Hematopoietic multipotent progenitor cell treated with erythropoietin and hydrocortisone succinate and interleukin-3 and kit ligand, for 8 days (in vitro differentiated cells): ENCODE data around the gene UGT2B28.
A peak's percentile ranks its signal among the peaks of the same experiment; 100 is the strongest.
"Not testable (repeated sequence)": the region's sequence is repeated elsewhere in the genome, so short reads cannot be mapped to it uniquely, and the experiment has no call there.

Experiments
- DNase-seq: peaks from one replicate; pipeline ENCODE4 v3.0.0-alpha.2; 2015

UGT2B28 gene

GRCh38 chr4:69280081-69280480 is at the start of gene UGT2B28:
Gene UGT2B28 (plus strand): TSS chr4:69280475. CDS start chr4:69280501, 26 bp downstream.
- not testable (repeated sequence) for DNase-seq

DNA sequence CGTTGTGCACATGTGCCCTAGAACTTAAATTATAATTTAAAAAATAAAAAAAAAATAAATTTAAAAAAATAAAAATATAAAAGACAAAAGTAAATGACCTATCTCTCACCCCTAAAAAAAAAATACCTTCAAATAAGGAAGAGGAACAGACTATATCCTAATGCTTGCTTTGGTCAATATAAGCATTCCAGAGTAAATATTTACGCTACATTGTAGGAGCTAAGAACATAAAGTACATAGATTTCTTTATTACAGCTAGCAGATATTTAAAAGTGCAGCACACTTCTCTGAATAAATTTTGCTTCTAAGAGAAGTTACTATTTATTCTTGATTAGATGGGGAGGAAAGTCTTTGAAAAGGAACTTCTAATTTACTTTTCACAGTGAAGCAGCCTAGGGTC is 41.2 kb upstream of the UGT2B28 start:
- no peak for DNase-seq

- peak; percentile 90 for DNase-seq
Observed at GRCh38 chr4:69239557-69240168, 40.6 kb upstream of the UGT2B28 start.

- DNase-seq = not testable (repeated sequence)
Observed at GRCh38 chr4:69240787-69241186, 39.5 kb upstream of the UGT2B28 start.

DNA sequence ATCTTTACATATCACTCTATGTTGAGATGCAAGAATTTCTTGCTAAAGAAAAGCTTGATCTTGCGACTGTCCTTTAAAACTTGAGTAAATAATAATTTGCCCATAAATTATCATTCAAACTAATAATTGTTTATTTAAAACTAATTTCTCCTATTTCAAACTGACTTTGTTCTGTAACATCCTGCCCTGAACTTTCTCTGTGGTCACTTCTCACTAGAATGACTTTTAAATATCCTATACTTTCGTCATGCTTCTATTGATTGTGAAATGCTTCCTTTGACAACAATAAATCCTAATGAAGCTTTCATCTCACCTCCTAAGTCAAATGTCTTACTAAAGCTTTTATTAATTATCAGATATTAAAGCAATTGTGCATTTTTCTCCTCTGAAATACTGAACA is 38.5 kb upstream of the UGT2B28 start:
- not testable (repeated sequence) for DNase-seq

DNA sequence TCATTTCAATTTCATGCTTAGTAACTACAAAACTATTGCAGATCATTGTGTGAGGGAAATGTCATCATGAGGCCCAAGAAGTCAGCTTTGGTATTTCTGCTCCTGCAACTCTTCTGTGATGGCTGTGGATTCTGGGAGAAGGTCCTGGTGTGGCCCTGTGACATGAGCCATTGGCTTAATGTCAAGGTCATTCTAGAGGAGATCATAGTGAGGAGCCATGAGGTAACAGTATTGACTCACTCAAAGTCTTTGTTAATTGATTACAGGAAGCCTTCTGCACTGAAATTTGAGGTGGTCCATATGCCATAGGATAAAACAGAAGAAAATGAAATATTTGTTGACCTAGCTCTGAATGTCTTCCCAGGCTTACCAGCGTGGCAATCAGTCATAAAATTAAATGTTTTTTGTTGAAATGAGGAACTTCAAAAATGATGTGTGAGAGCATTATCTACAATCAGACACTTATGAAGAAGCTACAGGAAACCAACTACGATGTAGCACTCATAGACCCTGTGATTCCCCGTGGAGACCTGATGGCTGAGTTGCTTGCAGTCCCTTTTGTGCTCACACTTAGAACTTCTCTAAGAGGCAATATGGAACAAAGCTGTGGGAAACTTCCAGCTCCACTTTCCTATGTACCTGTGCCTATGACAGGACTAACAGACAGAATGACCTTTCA is 37.6 kb upstream of the UGT2B28 start:
- not testable (repeated sequence) for DNase-seq

DNA sequence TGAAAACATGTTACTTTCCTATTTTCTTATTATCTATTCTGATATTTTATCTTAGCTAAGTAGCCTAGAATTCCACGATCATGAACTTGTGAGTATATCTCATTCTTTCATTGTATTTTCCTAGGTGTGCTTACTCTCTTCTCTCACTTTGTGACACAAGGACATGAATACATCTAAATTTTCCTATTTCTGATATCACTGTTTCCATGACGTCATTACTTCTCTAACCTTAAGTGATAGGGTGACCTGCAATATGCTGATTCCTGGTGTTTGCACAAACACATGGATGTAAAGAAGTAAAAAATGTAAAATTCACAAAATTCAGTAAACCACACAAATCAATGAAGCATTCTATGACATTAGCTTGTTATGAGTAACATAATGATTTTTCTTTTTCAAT is 29.4 kb upstream of the UGT2B28 start:
- DNase-seq = not testable (repeated sequence)

- DNase-seq = not testable (repeated sequence)
Observed at GRCh38 chr4:69253147-69253772, 27.0 kb upstream of the UGT2B28 start.

- DNase-seq = not testable (repeated sequence)
Observed at GRCh38 chr4:69268612-69269011, 11.7 kb upstream of the UGT2B28 start.

DNA sequence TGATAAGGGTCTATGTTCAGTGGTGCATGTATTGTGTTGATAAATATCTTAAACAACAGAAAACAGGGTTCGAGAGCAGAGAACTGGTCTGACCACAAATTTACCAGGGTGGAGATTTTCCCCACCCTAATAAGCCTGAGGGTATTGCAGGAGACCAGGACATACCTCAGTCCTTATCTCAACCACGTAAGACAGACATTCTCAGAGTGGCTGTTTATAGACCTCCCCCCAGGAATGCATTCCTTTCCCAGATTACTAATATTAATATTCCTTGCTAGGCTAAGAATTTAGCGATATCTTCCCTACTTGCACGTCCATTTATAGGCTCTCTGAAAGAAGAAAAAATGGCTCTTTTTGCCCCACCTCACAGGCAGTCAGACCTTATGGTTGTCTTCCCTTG is 16.1 kb downstream of the UGT2B28 start:
- DNase-seq = not testable (repeated sequence)

- DNase-seq = peak; percentile 71
Observed at GRCh38 chr4:69308426-69309033, 28.3 kb downstream of the UGT2B28 start.

GRCh38 chr4:69309549-69310076 is 29.3 kb downstream of the UGT2B28 start:
- peak; percentile 92 for DNase-seq

GRCh38 chr4:69310262-69310661 is 30.0 kb downstream of the UGT2B28 start:
- DNase-seq = not testable (repeated sequence)

- peak; percentile 66 for DNase-seq
Observed at GRCh38 chr4:69317669-69318298, 37.5 kb downstream of the UGT2B28 start.

DNA sequence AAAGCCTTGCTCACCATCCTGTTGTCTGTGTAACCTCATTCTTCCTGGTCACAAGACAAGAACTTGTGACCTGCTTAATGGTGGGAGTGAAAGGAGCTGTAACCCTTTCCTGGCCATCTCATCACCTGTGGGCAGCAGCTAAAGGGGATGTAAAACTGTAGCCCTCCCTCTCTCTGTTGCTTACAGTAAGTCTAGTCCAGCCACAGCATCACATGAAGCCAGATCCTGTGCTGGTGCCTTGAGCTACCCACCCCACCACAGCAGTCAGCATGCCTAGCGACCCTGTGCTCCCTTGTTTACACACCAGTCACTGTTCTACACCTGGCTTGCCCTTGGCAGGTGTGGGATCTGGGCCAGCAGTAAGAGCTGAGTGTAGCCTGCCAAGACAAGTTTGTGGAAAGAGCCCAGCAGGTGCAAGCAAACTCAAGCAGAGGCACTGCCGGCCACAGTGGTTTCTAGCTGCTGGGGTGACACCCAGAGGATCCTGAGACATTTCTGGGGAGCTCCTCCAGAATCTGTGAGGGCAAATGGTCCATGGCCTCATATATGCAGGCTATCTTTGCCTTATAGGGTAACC is 41.0 kb downstream of the UGT2B28 start:
- DNase-seq = no peak

- DNase-seq = peak; percentile 88
Observed at GRCh38 chr4:69322055-69322454, 41.8 kb downstream of the UGT2B28 start.

- DNase-seq = peak; percentile 25
Observed at GRCh38 chr4:69323284-69323683, 43.0 kb downstream of the UGT2B28 start.

GRCh38 chr4:69330345-69331047 is 50.2 kb downstream of the UGT2B28 start:
- DNase-seq = no peak

GRCh38 chr4:69331304-69331703 is 51.0 kb downstream of the UGT2B28 start:
- DNase-seq = not testable (repeated sequence)

DNA sequence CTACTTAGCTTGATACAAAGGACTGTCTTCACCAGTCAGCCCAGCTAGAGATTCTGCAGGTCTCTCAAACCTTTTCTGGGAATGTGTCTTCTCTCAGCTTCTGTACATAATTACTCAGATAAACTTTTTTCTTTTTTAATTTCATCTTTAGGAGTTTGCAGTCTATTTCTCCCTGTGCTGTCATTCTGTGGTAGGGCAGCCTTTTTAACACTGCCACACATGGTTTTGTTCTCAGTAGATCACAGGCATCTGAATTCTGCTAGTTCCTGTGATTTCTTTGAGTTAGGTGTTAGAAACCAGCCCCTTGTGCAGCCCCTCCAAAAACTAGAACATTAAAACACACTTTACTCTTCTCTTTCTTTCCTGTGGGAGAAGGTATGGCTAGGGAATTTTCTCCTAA is 55.2 kb downstream of the UGT2B28 start:
- peak; percentile 56 for DNase-seq

DNA sequence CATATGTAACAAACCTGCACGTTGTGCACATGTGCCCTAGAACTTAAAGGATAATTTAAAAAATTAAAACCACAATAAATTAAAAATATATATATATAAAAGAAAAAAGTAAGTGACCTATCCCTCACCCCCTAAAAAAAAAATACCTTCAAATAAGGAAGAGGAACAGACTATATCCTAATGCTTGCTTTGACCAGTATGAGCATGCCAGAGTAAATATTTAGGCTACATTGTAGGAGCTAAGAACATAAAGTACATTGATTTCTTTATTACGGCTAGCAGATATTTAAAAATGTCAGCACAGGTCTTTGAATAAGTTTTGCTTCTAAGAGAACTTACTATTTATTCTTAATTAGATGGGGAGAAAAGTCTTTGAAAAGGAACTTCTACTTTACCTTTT is 62.8 kb downstream of the UGT2B28 start:
- DNase-seq = not testable (repeated sequence)
